Measurements from ENCODE around the gene TMC4.

Gene TMC4

DNA sequence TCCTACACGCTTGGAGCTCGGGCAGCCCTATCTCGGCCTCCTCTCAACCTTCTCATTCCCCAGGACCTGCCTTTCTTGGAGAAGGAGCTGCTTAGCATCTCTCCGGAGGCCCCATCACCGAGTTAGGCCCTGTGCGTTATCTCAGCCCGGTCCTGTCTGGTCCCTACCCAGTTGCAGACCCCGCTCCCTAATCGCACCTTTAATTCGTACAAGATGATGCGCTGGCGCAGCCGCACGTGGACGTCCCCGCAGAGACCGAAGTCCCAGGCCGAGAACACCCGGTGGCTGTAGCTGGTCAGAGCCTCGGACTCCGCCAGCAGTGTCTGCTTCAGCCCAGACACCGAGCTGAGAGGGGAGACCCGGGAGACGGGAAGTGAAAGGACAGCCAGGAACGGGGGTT is 7.7 kb downstream of the TMC4 start:
- H3K27ac ChIP-seq, result no peak overlapping the region
- TF ChIP-seq, protein P1, sequence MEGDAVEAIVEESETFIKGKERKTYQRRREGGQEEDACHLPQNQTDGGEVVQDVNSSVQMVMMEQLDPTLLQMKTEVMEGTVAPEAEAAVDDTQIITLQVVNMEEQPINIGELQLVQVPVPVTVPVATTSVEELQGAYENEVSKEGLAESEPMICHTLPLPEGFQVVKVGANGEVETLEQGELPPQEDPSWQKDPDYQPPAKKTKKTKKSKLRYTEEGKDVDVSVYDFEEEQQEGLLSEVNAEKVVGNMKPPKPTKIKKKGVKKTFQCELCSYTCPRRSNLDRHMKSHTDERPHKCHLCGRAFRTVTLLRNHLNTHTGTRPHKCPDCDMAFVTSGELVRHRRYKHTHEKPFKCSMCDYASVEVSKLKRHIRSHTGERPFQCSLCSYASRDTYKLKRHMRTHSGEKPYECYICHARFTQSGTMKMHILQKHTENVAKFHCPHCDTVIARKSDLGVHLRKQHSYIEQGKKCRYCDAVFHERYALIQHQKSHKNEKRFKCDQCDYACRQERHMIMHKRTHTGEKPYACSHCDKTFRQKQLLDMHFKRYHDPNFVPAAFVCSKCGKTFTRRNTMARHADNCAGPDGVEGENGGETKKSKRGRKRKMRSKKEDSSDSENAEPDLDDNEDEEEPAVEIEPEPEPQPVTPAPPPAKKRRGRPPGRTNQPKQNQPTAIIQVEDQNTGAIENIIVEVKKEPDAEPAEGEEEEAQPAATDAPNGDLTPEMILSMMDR (conservative IDR thresholded peaks at IDR 0.05), result no peak

- TF ChIP-seq, protein P1 (conservative IDR thresholded peaks at IDR 0.05), result peak; percentile 17; the same call in 1 of the 2 replicates
- peak overlapping the region; percentile 91; the same call in 1 of the 2 replicates for H3K27ac ChIP-seq
These were observed 8.4 kb downstream of the TMC4 start for GRCh38 chr19:54164369-54165068.

- TF ChIP-seq, protein P1 (conservative IDR thresholded peaks at IDR 0.05), result no peak
- peak overlapping the region; percentile 91 for H3K27ac ChIP-seq
These were observed 10.1 kb downstream of the TMC4 start for GRCh38 chr19:54162884-54163283.

DNA sequence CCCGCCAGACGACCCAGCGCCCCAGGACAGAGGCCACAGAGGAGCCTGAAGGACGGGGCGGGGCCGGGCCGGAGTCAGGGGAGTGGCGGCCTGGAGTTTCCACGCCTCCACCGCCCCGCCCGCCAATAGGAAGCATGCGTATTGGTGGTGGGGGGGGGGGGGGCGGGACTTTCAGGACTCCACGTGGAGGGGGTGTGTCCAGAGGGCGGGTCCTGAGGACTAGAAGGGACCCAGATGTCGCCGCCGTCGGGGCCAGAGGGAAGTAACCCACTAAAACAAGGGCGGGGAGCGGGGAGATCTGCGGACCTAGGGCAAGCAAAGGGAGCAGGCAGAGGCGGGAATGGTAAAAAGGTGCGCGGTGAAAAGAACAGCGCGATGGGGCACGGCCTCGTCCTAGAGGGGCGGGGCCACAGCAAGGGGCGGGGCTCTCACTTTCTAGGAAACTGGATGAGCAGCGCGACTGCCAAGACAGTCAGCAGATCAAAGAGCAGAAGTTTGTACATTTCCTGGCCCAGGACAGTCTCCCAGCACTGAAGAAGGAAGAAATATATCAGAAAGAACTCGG is 10.6 kb downstream of the TMC4 start:
- TF ChIP-seq, protein P1 (conservative IDR thresholded peaks at IDR 0.05), result no peak
- H3K27ac ChIP-seq, result peak overlapping the region; percentile 91

- TF ChIP-seq, protein P1 (conservative IDR thresholded peaks at IDR 0.05), result no peak
- H3K27ac ChIP-seq, result peak overlapping the region; percentile 91
These were observed 12.1 kb downstream of the TMC4 start for GRCh38 chr19:54160854-54161253.

DNA sequence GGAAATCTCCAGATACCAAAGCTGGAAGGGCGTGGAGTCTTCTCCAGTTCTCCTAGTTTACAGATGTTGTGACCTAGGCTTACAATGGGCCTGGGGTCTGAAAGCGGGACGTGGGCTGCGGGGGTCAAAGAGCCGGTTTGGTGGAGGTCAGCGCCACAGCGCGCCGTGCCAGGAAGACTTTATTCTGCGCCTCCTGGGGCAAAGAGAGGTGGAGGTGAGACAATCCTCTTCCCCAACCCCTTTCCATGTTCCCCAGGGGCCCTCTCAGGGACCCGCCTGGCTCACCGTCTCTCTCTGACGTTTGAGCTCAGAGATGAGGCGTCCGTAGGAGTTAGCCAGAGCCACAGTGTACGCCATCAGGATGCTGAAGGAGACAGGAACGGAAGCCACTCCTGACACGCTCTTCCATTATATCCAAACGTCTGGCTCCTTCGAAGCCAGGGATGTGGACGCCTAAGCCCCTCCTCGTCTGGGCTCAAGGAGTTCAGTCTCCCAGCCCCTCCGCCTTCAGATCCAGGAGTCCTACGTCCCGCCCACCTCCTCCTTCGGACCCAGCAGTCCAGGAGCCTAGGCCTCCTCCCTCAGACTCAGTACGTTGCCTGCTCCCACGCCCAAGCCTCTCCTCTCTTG is 12.7 kb downstream of the TMC4 start:
- H3K27ac ChIP-seq, result peak overlapping the region; percentile 91
- TF ChIP-seq, protein P1 (conservative IDR thresholded peaks at IDR 0.05), result no peak

GRCh38 chr19:54159352-54160181 is 13.4 kb downstream of the TMC4 start, which contains the start of gene LENG1:
LENG1 (minus strand) TSS chr19:54159721; CDS start chr19:54159695, 26 bp downstream.
- H3K27ac ChIP-seq, result peak within 1 kb of the TSS; percentile 91
- TF ChIP-seq, protein P1 (conservative IDR thresholded peaks at IDR 0.05), result peak; percentile 7; the same call in 1 of the 2 replicates
